Loucy (cell line): ENCODE measurements around the gene ZNF747.

Source experiments
- H2AFZ ChIP-seq: fragments of 200-600 bp; sonication (generic); 2 replicates; pipeline ENCODE4 v1.6.0; 2016; ENCODE audit warnings: antibody characterized with exemption, mild to moderate bottlenecking, low read length, moderate library complexity
- H3F3A ChIP-seq: fragments of 200-600 bp; 2 replicates; pipeline ENCODE4 v1.6.0; 2016; ENCODE audit warnings: antibody characterized with exemption, low read depth, mild to moderate bottlenecking
- H3K27me3 ChIP-seq: fragments of 200-600 bp; sonication (generic); 2 replicates; pipeline ENCODE4 v1.6.1; 2014; ENCODE audit warnings: low read length, mild to moderate bottlenecking; ENCODE audit not compliant: insufficient read depth, poor library complexity, severe bottlenecking
- H3K36me3 ChIP-seq: fragments of 200-600 bp; sonication (generic); 2 replicates; pipeline ENCODE4 v1.6.1; 2016; ENCODE audit warnings: low read length; ENCODE audit not compliant: insufficient read depth
- H3K4me1 ChIP-seq: fragments of 200-600 bp; sonication (generic); 2 replicates; pipeline ENCODE4 v1.5.1; 2014; ENCODE audit warnings: low read length, mild to moderate bottlenecking; ENCODE audit not compliant: insufficient read depth, poor library complexity, severe bottlenecking
- H3K4me2 ChIP-seq: fragments of 200-600 bp; sonication (generic); 2 replicates; pipeline ENCODE4 v1.6.0; 2014; ENCODE audit warnings: antibody characterized with exemption, low read length, low read depth, mild to moderate bottlenecking; ENCODE audit not compliant: poor library complexity, severe bottlenecking
- H3K4me3 ChIP-seq: fragments of 200-600 bp; sonication (generic); 2 replicates; pipeline ENCODE4 v1.5.1; 2014; ENCODE audit warnings: low read length, mild to moderate bottlenecking, mixed read lengths; ENCODE audit not compliant: poor library complexity, severe bottlenecking
- H3K79me2 ChIP-seq: fragments of 200-600 bp; sonication (generic); 2 replicates; pipeline ENCODE4 v1.6.1; 2014; ENCODE audit warnings: low read length; ENCODE audit not compliant: insufficient read depth
- H3K9ac ChIP-seq: fragments of 200-600 bp; sonication (generic); 2 replicates; pipeline ENCODE4 v1.6.0; 2014; ENCODE audit warnings: mild to moderate bottlenecking, low read depth, low read length, moderate library complexity; ENCODE audit not compliant: poor library complexity, severe bottlenecking
- H3K9me2 ChIP-seq: fragments of 200-600 bp; sonication (generic); replicated peaks from 2 replicates; pipeline ENCODE4 v1.6.1; 2016; ENCODE audit warnings: low read depth, low read length, mixed read lengths
- H3K9me3 ChIP-seq: fragments of 200-600 bp; sonication (generic); 2 replicates; pipeline ENCODE4 v1.6.1; 2014; ENCODE audit warnings: mild to moderate bottlenecking, antibody characterized with exemption, low read length, low read depth; ENCODE audit not compliant: insufficient read depth
- H4K20me1 ChIP-seq: fragments of 200-600 bp; sonication (generic); 2 replicates; pipeline ENCODE4 v1.6.0; 2014; ENCODE audit warnings: antibody characterized with exemption, low read length, mild to moderate bottlenecking; ENCODE audit not compliant: insufficient read depth, poor library complexity, severe bottlenecking
- EZH2phosphoT487 ChIP-seq: fragments of 200-600 bp; IDR thresholded peaks from 2 replicates; pipeline ENCODE4 v1.6.1; 2018; ENCODE audit warnings: antibody characterized with exemption, mild to moderate bottlenecking, moderate library complexity, borderline replicate concordance
- TF ChIP-seq, protein P1 (sequence below): fragments of 200-600 bp; sonication (generic); conservative IDR thresholded peaks from 2 replicates; pipeline ENCODE4 v1.5.1; 2014; ENCODE audit warnings: mild to moderate bottlenecking, antibody characterized with exemption, low read length

Gene ZNF747

DNA sequence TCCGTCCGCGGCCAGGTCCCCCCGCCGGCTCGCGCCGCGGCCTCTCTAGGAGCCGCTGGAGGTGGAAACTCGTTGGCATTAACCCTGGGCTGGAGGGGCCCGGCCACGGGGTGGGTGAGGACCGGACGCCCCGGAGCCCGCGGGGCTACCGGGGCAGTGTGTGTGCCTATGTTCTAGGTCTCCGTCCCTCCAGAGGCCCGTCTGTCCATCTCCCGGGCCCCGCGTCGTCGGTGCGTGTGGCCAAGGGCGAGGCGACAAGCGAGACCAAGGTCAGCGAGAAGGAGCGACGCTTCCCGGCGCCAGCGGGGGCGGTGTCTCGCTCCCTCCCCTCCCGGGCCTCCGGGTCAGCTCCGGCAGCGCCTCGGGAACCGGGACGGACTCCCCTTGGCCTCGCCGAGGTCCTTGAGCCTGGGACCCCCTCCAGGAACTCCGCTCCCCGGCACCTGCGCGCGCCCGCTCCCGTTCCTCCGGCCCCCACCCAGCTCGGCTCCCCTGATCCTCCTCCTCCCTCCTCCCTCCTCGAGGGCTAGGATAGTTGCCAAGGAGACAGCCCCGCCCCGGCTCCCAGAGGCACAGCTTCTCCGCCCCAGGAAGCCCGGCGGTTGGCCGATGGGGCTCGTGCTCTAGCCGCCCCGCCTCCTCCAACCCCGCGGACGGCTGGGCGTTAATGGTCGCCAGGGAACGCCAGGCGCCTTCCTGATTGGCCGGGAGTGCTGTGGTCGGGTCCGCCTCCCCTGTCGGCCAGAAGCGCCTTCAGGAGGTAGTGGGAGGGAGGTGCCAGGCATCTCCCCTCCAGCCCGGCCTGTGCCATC, 7.6 kb downstream of the ZNF747 start:
- peak overlapping the region; percentile 88 for H3K4me3 ChIP-seq
- H3K9me3 ChIP-seq: no peaks in the 10 kb centered on the region
- peak overlapping the region; percentile 89 for H3K4me2 ChIP-seq
- H3F3A ChIP-seq: no peaks in the 10 kb centered on the region
- peak overlapping the region; percentile 81 for H3K9ac ChIP-seq
- peaks cover 6% of the 10 kb centered on the region for H3K4me1 ChIP-seq
- no peaks in the 10 kb centered on the region; the same call in 1 of the 2 replicates for H3K36me3 ChIP-seq
- H3K27me3 ChIP-seq: no peaks in the 10 kb centered on the region
- H2AFZ ChIP-seq: peak overlapping the region; percentile 94
- TF ChIP-seq, protein P1, sequence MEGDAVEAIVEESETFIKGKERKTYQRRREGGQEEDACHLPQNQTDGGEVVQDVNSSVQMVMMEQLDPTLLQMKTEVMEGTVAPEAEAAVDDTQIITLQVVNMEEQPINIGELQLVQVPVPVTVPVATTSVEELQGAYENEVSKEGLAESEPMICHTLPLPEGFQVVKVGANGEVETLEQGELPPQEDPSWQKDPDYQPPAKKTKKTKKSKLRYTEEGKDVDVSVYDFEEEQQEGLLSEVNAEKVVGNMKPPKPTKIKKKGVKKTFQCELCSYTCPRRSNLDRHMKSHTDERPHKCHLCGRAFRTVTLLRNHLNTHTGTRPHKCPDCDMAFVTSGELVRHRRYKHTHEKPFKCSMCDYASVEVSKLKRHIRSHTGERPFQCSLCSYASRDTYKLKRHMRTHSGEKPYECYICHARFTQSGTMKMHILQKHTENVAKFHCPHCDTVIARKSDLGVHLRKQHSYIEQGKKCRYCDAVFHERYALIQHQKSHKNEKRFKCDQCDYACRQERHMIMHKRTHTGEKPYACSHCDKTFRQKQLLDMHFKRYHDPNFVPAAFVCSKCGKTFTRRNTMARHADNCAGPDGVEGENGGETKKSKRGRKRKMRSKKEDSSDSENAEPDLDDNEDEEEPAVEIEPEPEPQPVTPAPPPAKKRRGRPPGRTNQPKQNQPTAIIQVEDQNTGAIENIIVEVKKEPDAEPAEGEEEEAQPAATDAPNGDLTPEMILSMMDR: peak; percentile 14; the same call in 1 of the 2 replicates
- TF ChIP-seq EZH2phosphoT487: no peak
- no peaks in the 10 kb centered on the region for H3K9me2 ChIP-seq
- peaks cover 18% of the 10 kb centered on the region; the same call in 1 of the 2 replicates for H3K79me2 ChIP-seq
- peaks cover 10% of the 10 kb centered on the region for H4K20me1 ChIP-seq

DNA sequence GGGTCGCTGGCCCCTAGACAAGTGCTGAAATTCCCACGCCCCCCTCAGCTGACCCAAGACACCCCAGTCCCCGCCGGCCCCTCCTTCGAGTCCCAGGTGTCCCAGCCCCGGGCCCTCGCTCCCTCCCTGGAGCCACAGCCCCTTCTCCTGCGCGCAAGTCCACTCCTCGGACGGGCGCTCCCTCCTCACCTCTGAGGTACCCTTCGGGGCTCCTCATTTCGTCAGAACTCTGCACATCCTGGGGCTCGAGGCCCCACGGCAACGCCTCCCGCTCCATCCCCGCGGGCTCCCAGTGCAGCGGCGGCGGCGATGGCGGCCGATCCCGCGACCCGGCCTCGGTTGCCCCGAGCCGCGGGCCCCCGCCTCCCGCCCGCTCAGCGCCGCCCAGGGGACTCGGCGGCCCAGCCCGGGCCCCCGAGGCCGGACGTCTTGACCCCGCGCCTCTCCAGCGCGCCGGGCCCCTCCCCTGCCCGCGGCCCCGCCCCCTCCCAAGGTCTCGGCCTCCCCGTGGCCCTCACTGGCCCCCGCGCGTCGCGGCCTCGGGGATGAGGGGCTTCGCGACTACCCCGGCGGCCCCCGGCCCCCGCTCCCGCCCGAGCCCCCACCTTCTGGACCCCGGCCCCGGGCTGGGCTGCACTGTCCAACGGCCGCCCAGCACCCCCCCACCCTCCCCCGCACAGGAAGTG, 8.4 kb downstream of the ZNF747 start, which contains the start of gene ZNF768:
Gene ZNF768 (minus strand): TSS at position 430 of the 686 bp plus-strand sequence. CDS start 153 bp downstream, at position 277.
- Histone ChIP-seq H3K9me2 (no peaks in the 10 kb centered on the region), H3K4me1 (peaks cover 6% of the 10 kb centered on the region), H3K4me3 (peak within 1 kb of the TSS; percentile 88), H3K36me3 (no peaks in the 10 kb centered on the region; the same call in 1 of the 2 replicates), H4K20me1 (peaks cover 10% of the 10 kb centered on the region), H3K27me3 (no peaks in the 10 kb centered on the region), H2AFZ (peak within 1 kb of the TSS; percentile 94), H3K9me3 (no peaks in the 10 kb centered on the region), H3K9ac (peak within 1 kb of the TSS; percentile 81), H3K4me2 (peak within 1 kb of the TSS; percentile 89), H3K79me2 (peaks cover 12% of the 10 kb centered on the region; the same call in 1 of the 2 replicates), H3F3A (no peaks in the 10 kb centered on the region)
- TF ChIP-seq, protein P1: no peak
- no peak for TF ChIP-seq EZH2phosphoT487

DNA sequence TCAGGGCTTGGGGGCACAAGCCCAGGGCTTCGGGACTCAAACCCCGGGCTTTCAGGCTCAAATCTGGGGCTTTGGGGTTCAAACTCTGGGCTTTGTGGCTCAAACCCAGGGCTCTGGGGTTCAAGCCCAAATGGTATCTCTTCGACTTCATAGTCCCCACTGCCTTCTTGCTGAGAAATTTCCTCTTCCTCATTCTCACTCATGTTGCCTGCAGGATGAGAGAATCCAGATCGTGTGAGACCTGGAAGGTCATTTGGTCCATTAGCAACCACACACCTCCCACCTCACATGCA, 8.9 kb downstream of the ZNF747 start:
- TF ChIP-seq EZH2phosphoT487: no peak
- TF ChIP-seq, protein P1: no peak
- Histone ChIP-seq H3K4me1 (peaks cover 6% of the 10 kb centered on the region), H3K9me2 (no peaks in the 10 kb centered on the region), H3K4me2 (peak overlapping the region; percentile 86), H3K9me3 (no peaks in the 10 kb centered on the region), H2AFZ (no peak overlapping the region), H3K27me3 (no peaks in the 10 kb centered on the region), H3F3A (no peaks in the 10 kb centered on the region), H3K9ac (peak overlapping the region; percentile 81), H4K20me1 (peaks cover 10% of the 10 kb centered on the region), H3K79me2 (peaks cover 10% of the 10 kb centered on the region; the same call in 1 of the 2 replicates), H3K4me3 (peak overlapping the region; percentile 88), H3K36me3 (no peaks in the 10 kb centered on the region)
